GM12875 (cell line): ENCODE data around the gene XYLT2.

Experiments used
- H3K4me3 ChIP-seq: one replicate; pipeline ENCODE4 v1.5.1; 2011; ENCODE audit warnings: low read depth, low read length, control low read depth
- CTCF ChIP-seq: IDR thresholded peaks from 2 replicates; pipeline ENCODE4 v1.5.1; 2011; ENCODE audit warnings: low read depth, mild to moderate bottlenecking, control low read depth, inconsistent platforms, low read length, moderate library complexity, borderline replicate concordance; ENCODE audit not compliant: insufficient read depth

The XYLT2 gene

GRCh38 chr17:50372758-50373556 lies 27.0 kb downstream of the XYLT2 start, which contains the start of the genes EME1 and MRPL27:
TSS of gene EME1 (plus strand) at chr17:50373229. CDS start at chr17:50375209, 1,980 bp downstream.
TSS of gene MRPL27 (minus strand) at chr17:50373184. CDS start at chr17:50373170, 14 bp downstream.
- H3K4me3 ChIP-seq, result peak within 1 kb of the TSS; percentile 77
- no peak for TF ChIP-seq CTCF

GRCh38 chr17:50373705-50374104 lies 27.8 kb downstream of the XYLT2 start:
- peak overlapping the region; percentile 77 for H3K4me3 ChIP-seq
- no peak for TF ChIP-seq CTCF

- no peak overlapping the region for H3K4me3 ChIP-seq
- no peak for TF ChIP-seq CTCF
These were observed 30.1 kb downstream of the XYLT2 start for GRCh38 chr17:50375858-50376538.

- TF ChIP-seq CTCF, result no peak
- no peak overlapping the region for H3K4me3 ChIP-seq
These were observed 33.6 kb downstream of the XYLT2 start for GRCh38 chr17:50379351-50380132.

GRCh38 chr17:50380369-50381259 lies 34.7 kb downstream of the XYLT2 start:
- H3K4me3 ChIP-seq, result no peak overlapping the region
- no peak for TF ChIP-seq CTCF

- no peak for TF ChIP-seq CTCF
- no peak overlapping the region for H3K4me3 ChIP-seq
These were observed 35.4 kb downstream of the XYLT2 start for GRCh38 chr17:50381260-50381815.
